NB4 (cell line): Measurements from ENCODE around the gene TNFAIP8L2.
"Not testable (repeated sequence)": the region's sequence is repeated elsewhere in the genome, so short reads cannot be mapped to it uniquely, and the experiment has no call there.

Source experiments
- DNase-seq: peaks from one replicate; pipeline ENCODE4 v3.0.0; 2010; ENCODE audit warnings: low read depth
- H3K4me3 ChIP-seq: one replicate; pipeline ENCODE4 v1.5.1; 2011; ENCODE audit warnings: mild to moderate bottlenecking, low read depth, low read length, moderate library complexity
- CTCF ChIP-seq: IDR thresholded peaks from one replicate; pipeline ENCODE4 v1.5.1; 2012; ENCODE audit warnings: low read depth, low read length
- MAX ChIP-seq: IDR thresholded peaks from 2 replicates; pipeline ENCODE4 v1.6.1; 2011; ENCODE audit warnings: low read depth, low read length
- MYC ChIP-seq: IDR thresholded peaks from 2 replicates; pipeline ENCODE4 v1.6.1; 2011; ENCODE audit warnings: low read depth, low read length
- POLR2A ChIP-seq: IDR thresholded peaks from 2 replicates; pipeline ENCODE4 v1.6.1; 2011; ENCODE audit warnings: mild to moderate bottlenecking; ENCODE audit not compliant: insufficient read length; ENCODE audit errors: extremely low read depth

The TNFAIP8L2 gene

GRCh38 chr1:151192047-151192446, 35.6 kb downstream of the TNFAIP8L2 start:
- no peak for DNase-seq
- no peak overlapping the region for H3K4me3 ChIP-seq
- no peak for TF ChIP-seq CTCF

GRCh38 chr1:151193304-151193703, 36.9 kb downstream of the TNFAIP8L2 start:
- TF ChIP-seq CTCF = no peak
- no peak for TF ChIP-seq MAX
- no peak for TF ChIP-seq MYC
- no peak for TF ChIP-seq POLR2A
- no peak for DNase-seq
- H3K4me3 ChIP-seq = no peak overlapping the region

GRCh38 chr1:151193856-151194255, 37.4 kb downstream of the TNFAIP8L2 start:
- no peak for DNase-seq
- TF ChIP-seq MAX (no peak), POLR2A (no peak), MYC (no peak), CTCF (no peak)
- no peak overlapping the region for H3K4me3 ChIP-seq

- not testable (repeated sequence) for H3K4me3 ChIP-seq
- peak; percentile 20 for DNase-seq
Observed at GRCh38 chr1:151194894-151195594, 38.6 kb downstream of the TNFAIP8L2 start.

GRCh38 chr1:151196292-151196800, 39.9 kb downstream of the TNFAIP8L2 start:
- H3K4me3 ChIP-seq = peak overlapping the region; percentile 62
- TF ChIP-seq POLR2A (no peak), MYC (peak; percentile 19; the same call in 1 of the 2 replicates), CTCF (peak; percentile 39), MAX (no peak)

GRCh38 chr1:151197863-151198253, 41.4 kb downstream of the TNFAIP8L2 start:
- DNase-seq = no peak
- peak overlapping the region; percentile 99 for H3K4me3 ChIP-seq
- TF ChIP-seq CTCF (no peak), MYC (no peak), POLR2A (no peak), MAX (no peak)

More at GRCh38 chr1:151196292-151196800, 39.9 kb downstream of the TNFAIP8L2 start:
- DNase-seq = peak; percentile 83
